Central memory CD8-positive, alpha-beta T cell (primary cell): ENCODE results near the gene RIOX2.

Experiments used
- ATAC-seq: fragments of 150-1000 bp; cut with Tn5 transposase; replicated peaks from 2 replicates; pipeline ENCODE4 v1.10.0; 2022; ENCODE audit warnings: mild to moderate bottlenecking, moderate FRiP score, moderate number of reproducible peaks; ENCODE audit not compliant: poor library complexity, severe bottlenecking; ENCODE audit errors: extremely low read depth
- DNase-seq, 2 donors: peaks; one replicate each; pipeline ENCODE4 v3.0.0; 2021; ENCODE audit warnings: low spot score in 2 of 2
- H3K27ac Mint-ChIP-seq: one replicate; pipeline ENCODE4 v1.8.0; 2022; ENCODE audit warnings: low read depth, mild to moderate bottlenecking, moderate library complexity, mixed read lengths
- H3K27me3 Mint-ChIP-seq: one replicate; pipeline ENCODE4 v1.8.0; 2022; ENCODE audit warnings: mixed read lengths
- H3K36me3 Mint-ChIP-seq: one replicate; pipeline ENCODE4 v1.8.0; 2022; ENCODE audit warnings: mild to moderate bottlenecking, moderate library complexity, mixed read lengths; ENCODE audit not compliant: insufficient read depth
- H3K4me1 Mint-ChIP-seq: one replicate; pipeline ENCODE4 v1.8.0; 2022; ENCODE audit warnings: mixed read lengths
- H3K4me3 Mint-ChIP-seq: one replicate; pipeline ENCODE4 v1.8.0; 2022; ENCODE audit warnings: mild to moderate bottlenecking, moderate library complexity, mixed read lengths
- H3K9me3 Mint-ChIP-seq: one replicate; pipeline ENCODE4 v1.8.0; 2022; ENCODE audit warnings: mixed read lengths

Gene RIOX2

DNA sequence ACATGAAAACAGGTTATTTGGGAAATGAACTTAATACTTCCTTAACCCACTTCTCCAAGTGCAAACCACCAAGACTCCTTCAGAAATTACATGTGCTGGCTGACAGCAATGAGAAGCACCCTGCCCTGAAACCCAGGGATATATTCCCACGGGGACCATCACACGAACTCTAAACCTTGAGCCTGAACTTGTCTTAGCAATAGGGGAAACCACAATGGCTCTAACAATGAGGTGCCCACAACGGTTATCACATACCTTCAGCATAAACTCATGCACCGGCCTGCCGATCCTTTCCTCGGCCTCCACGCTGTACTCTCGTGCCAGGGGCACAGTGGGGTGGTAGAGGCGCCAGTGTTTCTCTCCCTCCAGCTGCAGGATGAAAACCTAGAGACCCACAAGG is 13.4 kb downstream of the RIOX2 start:
- peaks cover 32% of the 10 kb centered on the region for H3K36me3 Mint-ChIP-seq
- H3K27me3 Mint-ChIP-seq = no peaks in the 10 kb centered on the region
- H3K4me3 Mint-ChIP-seq = no peak overlapping the region
- H3K9me3 Mint-ChIP-seq = no peaks in the 10 kb centered on the region
- ATAC-seq (no peak), DNase-seq (no peak)
- peaks cover 22% of the 10 kb centered on the region for H3K4me1 Mint-ChIP-seq
- no peak overlapping the region for H3K27ac Mint-ChIP-seq

DNA sequence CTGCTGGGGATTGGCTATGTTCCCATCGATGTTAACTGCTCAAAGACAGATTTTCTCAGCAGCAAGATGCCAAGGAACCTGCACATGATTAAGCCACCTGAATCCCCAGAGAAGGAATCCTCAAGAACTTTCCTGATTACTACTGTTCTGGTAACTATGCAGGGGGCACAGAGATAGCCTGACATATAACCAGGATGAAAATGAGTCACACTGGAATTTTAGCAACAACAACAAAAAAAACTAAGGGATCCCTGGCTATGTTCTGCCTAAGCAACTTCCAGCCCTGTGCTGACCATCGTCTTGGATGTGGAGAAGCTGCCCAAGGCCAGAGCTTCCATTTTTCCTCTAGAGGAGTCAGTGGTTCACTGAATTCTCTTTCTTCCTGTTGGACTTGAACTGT is 13.8 kb downstream of the RIOX2 start:
- no peaks in the 10 kb centered on the region for H3K9me3 Mint-ChIP-seq
- H3K27me3 Mint-ChIP-seq = no peaks in the 10 kb centered on the region
- peaks cover 18% of the 10 kb centered on the region for H3K4me1 Mint-ChIP-seq
- DNase-seq (no peak), ATAC-seq (no peak)
- no peak overlapping the region for H3K27ac Mint-ChIP-seq
- no peak overlapping the region for H3K4me3 Mint-ChIP-seq
- H3K36me3 Mint-ChIP-seq = peaks cover 31% of the 10 kb centered on the region

DNA sequence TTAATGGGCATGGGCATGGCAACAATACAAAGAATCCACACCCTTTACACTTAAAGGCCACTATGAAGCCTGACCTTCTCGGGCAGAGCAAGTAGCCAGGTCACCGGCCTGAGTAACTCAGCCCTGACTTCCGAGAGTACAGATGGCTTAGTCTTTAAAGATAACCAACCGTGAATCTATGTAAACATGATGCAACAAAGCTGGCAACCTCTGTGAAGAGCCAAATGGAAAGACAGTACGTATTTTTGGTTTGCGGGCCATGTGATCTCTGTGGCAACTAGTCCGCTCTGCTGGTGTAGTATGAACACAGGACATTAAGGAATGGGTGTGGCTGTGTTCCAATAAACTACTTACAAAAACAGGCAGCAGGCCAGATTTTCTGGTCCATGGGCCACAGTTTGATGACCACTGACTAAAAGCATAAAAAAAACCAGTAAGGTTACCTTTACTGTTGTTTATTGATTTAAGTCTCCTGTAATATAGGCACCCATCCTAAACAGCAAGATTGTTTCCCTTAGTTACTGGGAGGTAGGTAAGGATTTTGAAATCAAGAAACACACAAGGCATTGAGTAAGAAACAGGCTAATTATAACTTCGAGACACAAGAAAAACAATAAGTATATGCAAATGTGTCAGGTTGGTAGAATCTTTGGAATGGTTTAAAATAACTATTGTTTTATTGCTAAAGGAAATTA is 14.5 kb downstream of the RIOX2 start:
- H3K4me1 Mint-ChIP-seq = peaks cover 17% of the 10 kb centered on the region
- peaks cover 36% of the 10 kb centered on the region for H3K36me3 Mint-ChIP-seq
- DNase-seq = no peak
- no peaks in the 10 kb centered on the region for H3K9me3 Mint-ChIP-seq
- no peak overlapping the region for H3K4me3 Mint-ChIP-seq
- no peak for ATAC-seq
- no peaks in the 10 kb centered on the region for H3K27me3 Mint-ChIP-seq
- H3K27ac Mint-ChIP-seq = no peak overlapping the region

DNA sequence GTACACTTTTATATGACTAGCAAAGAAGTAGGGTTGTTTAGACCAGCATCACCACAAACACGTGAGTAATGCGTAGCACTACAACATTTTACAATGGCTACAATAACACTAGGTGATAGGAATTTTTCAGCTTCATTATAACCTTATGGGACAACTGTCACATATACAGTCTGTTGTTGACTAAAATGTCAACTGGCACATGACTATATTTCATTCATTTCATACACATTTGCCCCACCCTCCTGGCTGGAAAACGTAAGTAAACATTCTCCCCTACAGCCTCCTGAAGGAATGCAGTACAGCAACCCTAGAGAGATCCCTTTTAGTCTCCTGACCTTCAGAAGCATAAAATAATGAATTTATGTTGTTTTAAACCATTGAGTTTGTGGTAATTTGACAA is 16.2 kb downstream of the RIOX2 start:
- Mint-ChIP-seq H3K36me3 (peaks cover 35% of the 10 kb centered on the region), H3K4me3 (no peak overlapping the region), H3K9me3 (no peaks in the 10 kb centered on the region), H3K27me3 (no peaks in the 10 kb centered on the region), H3K4me1 (peaks cover under 1% of the 10 kb centered on the region), H3K27ac (no peak overlapping the region)
- no peak for ATAC-seq
- no peak for DNase-seq

DNA sequence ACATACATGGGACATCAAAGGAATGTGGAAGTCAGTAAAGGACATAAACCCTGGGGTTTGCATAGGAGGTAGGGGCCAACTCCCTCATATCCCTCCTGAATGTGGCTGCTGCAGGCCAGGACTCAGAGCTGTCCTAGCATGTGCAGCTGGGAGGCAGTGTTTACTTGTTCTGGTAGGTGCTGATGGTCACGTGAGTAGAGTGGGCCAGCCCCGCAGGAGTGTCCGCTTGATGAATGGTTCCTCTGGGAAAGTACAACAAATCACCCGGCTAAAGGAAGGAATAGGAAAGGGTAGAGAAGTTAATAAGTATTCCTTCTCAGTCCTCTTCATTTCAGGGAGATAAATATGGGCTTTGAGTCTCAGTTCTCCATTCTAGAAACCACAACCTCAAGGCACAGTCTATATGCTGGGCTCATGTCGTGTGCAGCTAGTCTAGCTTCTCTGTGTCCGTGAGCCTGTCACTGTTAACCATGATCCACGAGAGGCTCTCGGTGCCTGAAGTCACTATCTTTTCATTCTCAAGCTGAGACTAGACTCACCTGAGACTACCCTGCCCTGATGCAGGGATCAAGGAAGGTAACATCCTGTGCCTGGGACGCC is 17.9 kb downstream of the RIOX2 start:
- H3K27ac Mint-ChIP-seq = no peak overlapping the region
- DNase-seq (no peak), ATAC-seq (no peak)
- H3K4me1 Mint-ChIP-seq = no peaks in the 10 kb centered on the region
- peaks cover 37% of the 10 kb centered on the region for H3K36me3 Mint-ChIP-seq
- no peak overlapping the region for H3K4me3 Mint-ChIP-seq
- H3K9me3 Mint-ChIP-seq = no peaks in the 10 kb centered on the region
- H3K27me3 Mint-ChIP-seq = no peaks in the 10 kb centered on the region

DNA sequence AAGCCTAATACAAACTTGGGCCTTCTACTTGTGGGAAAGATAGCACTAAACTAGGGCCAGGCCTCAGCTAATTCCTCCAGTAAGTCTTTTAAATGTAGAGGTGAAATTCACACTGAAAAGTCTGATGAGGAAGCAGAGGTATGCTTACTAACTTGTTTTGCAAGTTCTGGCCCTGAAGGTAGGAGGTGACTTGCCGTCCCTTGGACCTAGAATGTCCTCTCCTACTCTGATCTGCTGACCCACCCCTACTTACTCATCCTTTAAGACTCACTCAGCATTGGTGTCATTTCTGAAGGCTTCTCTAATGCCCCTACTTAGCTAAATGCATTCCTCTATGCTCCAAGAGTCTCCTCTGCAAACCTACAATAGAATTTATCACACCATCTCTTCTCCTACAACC is 19.4 kb downstream of the RIOX2 start:
- DNase-seq (no peak), ATAC-seq (no peak)
- peaks cover 5% of the 10 kb centered on the region for H3K4me1 Mint-ChIP-seq
- H3K27ac Mint-ChIP-seq = no peak overlapping the region
- H3K36me3 Mint-ChIP-seq = peaks cover 40% of the 10 kb centered on the region
- no peaks in the 10 kb centered on the region for H3K27me3 Mint-ChIP-seq
- no peaks in the 10 kb centered on the region for H3K9me3 Mint-ChIP-seq
- H3K4me3 Mint-ChIP-seq = no peak overlapping the region

DNA sequence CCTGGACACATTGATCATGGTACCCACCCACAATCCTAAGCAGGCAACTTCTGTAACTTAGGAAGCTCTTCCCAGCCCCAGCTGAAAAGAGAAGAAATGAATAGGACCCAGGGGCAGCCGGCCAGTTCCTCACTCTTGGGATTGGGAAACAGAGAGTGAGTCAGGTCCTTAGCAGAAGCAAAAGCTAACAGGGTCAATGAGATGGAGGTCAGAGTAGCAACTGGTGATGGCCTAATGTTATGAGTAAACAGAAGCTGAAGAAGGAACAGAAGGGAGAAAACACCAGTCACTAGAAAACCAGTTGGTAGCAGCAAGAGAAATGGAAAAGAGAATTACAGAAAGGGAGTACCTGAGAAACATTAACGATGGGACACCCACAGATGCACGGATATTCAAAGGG is 20.0 kb downstream of the RIOX2 start:
- H3K4me3 Mint-ChIP-seq = no peak overlapping the region
- DNase-seq = no peak
- H3K27ac Mint-ChIP-seq = no peak overlapping the region
- no peak for ATAC-seq
- no peaks in the 10 kb centered on the region for H3K27me3 Mint-ChIP-seq
- H3K36me3 Mint-ChIP-seq = peaks cover 43% of the 10 kb centered on the region
- H3K9me3 Mint-ChIP-seq = no peaks in the 10 kb centered on the region
- H3K4me1 Mint-ChIP-seq = peaks cover 5% of the 10 kb centered on the region

DNA sequence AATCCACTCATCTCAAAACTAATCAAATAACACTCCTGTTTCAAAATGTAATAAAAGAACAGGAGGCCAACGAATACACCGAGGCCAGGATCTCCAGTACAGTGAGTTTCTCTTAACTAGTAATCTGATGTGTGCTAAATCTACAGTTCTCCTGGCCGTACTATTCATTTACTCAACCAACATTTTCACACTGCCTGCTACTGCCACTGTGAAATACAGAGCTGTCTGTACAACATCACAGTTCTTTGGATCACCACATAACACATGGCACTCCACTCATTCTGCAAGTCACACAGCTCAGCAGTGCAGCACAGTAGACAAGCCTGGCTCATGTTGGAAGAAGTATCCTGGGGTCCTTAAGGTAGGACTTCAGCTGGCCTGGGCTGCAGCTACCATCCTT is 21.9 kb downstream of the RIOX2 start:
- no peak for ATAC-seq

DNA sequence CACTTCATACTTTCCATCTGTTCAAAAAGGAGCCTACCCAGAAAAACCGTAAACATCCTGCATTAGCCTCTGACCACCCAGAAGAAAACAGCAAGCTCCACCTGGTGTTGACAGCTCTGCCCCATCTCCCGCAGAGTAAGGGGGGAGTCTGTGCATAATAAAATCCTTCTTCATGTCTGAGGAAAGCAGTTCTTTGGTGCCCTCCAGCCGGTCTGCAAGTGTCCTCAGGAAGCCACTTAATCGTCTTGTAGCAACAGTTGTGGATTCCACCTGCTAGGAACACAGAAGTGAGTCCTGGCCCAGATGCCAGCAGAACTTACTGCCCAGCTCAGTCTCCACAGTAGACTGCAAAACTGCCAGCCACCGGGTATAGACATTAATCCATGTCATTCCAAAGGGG is 22.5 kb downstream of the RIOX2 start:
- H3K4me3 Mint-ChIP-seq = no peak overlapping the region
- no peaks in the 10 kb centered on the region for H3K27me3 Mint-ChIP-seq
- DNase-seq = no peak
- H3K9me3 Mint-ChIP-seq = no peaks in the 10 kb centered on the region
- no peak overlapping the region for H3K27ac Mint-ChIP-seq
- no peak for ATAC-seq
- H3K36me3 Mint-ChIP-seq = peaks cover 47% of the 10 kb centered on the region
- peaks cover 5% of the 10 kb centered on the region for H3K4me1 Mint-ChIP-seq

More for the DNA sequence above, 21.9 kb downstream of the RIOX2 start:
- Mint-ChIP-seq H3K9me3 (no peaks in the 10 kb centered on the region), H3K27me3 (no peaks in the 10 kb centered on the region), H3K4me3 (no peak overlapping the region), H3K4me1 (peaks cover 5% of the 10 kb centered on the region), H3K36me3 (peaks cover 46% of the 10 kb centered on the region), H3K27ac (no peak overlapping the region)
- no peak for DNase-seq

DNA sequence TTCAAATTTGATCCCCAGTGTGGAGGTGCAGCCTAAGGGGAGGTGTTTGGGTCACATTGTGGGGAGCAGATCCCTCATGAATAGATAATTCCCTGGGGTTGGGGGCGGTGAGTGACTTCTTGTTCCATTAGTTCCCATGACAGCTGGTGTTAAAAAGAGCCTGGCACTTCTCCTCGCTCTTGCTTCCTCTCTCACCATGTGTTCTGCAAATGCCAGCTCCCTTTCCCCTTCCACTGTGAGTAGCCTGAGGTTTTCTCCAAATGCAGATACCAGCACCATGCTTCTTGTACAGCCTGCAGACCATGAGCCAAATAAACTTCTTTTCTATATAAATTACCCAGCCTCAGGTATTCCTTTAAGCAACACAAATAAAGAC is 23.1 kb downstream of the RIOX2 start:
- no peak for DNase-seq
- Mint-ChIP-seq H3K4me3 (no peak overlapping the region), H3K36me3 (peaks cover 48% of the 10 kb centered on the region), H3K27me3 (no peaks in the 10 kb centered on the region), H3K4me1 (peaks cover 5% of the 10 kb centered on the region), H3K27ac (no peak overlapping the region), H3K9me3 (no peaks in the 10 kb centered on the region)
- ATAC-seq = no peak

DNA sequence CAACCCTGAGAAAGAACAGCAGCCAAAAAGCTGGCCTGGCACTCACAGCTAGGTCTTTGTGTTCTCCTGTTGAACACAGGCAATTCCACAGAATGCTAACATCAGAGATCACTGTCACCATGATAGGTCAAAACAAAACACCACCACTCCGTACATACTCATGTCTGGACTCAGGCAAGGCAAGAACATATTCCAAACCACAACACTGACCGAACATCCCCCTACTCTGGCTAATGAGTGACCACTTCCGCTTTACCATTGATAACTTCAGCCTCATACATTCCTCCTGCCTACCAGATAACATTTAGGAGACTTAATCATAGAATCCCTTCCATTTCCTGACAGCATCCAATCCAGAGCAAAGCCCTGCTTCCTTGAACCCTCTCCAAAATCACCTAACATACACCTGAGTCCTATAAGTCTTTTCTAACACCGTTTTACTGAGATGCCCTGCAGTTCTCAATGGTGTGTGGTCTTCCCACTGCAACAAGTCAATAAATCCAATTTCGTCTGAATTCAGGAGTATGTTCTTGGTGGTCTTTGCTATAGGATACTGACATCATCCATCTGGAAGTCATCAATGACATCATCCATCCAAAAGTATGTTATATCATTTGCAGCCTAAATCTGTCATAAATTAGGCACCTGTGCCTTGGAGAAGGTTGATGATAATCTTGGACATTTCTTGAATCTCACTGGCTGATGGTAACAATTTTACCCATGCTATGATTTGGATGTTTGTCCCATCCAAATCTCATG is 23.7 kb downstream of the RIOX2 start:
- no peaks in the 10 kb centered on the region for H3K27me3 Mint-ChIP-seq
- no peak overlapping the region for H3K4me3 Mint-ChIP-seq
- no peak overlapping the region for H3K27ac Mint-ChIP-seq
- H3K36me3 Mint-ChIP-seq = peaks cover 48% of the 10 kb centered on the region
- ATAC-seq = no peak
- no peaks in the 10 kb centered on the region for H3K9me3 Mint-ChIP-seq
- DNase-seq = no peak
- H3K4me1 Mint-ChIP-seq = peaks cover 5% of the 10 kb centered on the region

DNA sequence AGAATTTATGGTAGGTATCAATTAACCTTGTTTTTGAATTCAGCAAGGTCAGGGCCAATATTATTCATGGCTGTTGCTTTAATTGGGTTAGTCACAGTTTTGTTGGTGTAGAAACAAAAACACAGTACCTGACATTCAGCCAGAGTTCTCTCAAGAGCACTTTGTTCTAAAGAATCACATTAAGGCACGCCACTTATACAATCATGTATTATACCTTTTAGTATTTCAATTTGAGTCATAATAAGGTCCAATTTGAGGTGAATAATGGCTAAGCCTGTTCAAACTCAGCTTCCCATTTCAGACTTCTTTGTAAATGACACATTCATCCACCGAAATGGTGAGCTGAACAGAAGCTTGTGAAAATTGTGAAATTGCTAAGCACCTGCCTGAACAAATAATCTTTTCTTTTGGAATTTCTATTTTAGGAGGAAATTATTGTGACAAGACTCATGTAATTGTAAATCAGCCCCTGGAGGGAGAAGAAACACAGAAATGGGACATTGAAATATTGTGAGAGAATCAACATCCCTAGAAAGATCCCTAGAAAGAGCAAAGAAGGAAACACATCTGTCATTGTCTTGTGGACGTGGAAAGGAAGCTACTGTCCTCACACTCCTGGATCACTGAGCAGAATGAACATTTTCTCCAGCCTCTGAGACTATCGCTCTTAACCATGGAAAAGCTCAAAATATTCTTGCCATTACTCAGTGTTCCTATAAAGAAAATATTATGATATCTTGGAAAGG is 29.3 kb downstream of the RIOX2 start:
- no peaks in the 10 kb centered on the region for H3K4me1 Mint-ChIP-seq
- DNase-seq = no peak
- no peak overlapping the region for H3K4me3 Mint-ChIP-seq
- no peak for ATAC-seq
- H3K27ac Mint-ChIP-seq = no peak overlapping the region
- no peaks in the 10 kb centered on the region for H3K9me3 Mint-ChIP-seq
- H3K36me3 Mint-ChIP-seq = peaks cover 22% of the 10 kb centered on the region
- no peaks in the 10 kb centered on the region for H3K27me3 Mint-ChIP-seq
